Articular chondrocyte of knee joint (primary cell): ENCODE results near the gene TMEM30A. TPM values are rescaled to one million over a fixed set of nuclear protein-coding genes. Genes with fewer than 3 reads are reported as not detected.

Experiments used
- total RNA-seq: library from RNA; depleted of rRNA; stranded (reverse); fragments of >200 nt; gene quantifications from 2 replicates; pipeline ENCODE4 v1.2.3, GENCODE V29; 2012

TMEM30A gene
- total RNA-seq = 200 and 209 TPM in 2 replicates

GRCh38 chr6:75284632-75285282, at the start of gene TMEM30A:
Gene TMEM30A (minus strand): TSS chr6:75284792. CDS start chr6:75284638, 154 bp downstream.

GRCh38 chr6:75243333-75244062, 41.1 kb downstream of the TMEM30A start, which contains the start of gene COX7A2:
Gene COX7A2 (minus strand): TSS chr6:75243801. CDS start chr6:75243734, 67 bp downstream.

GRCh38 chr6:75205776-75206575, 78.6 kb downstream of the TMEM30A start, which contains the start of gene COL12A1:
Gene COL12A1 (minus strand): TSS chr6:75206053. CDS start chr6:75202792, 3,261 bp downstream.

Other genes starting within 250 kb of the TMEM30A start
- gene COL12A1, start 78.7 kb downstream of the TMEM30A start, total RNA-seq = 4,371 and 4,738 TPM in 2 replicates
- 106 and 170 TPM in 2 replicates for gene COX7A2, start 41.0 kb downstream of the TMEM30A start, total RNA-seq
- gene FILIP1, start 209.0 kb upstream of the TMEM30A start, total RNA-seq = 0.97 and 2.0 TPM in 2 replicates